ENCODE measurements around the gene VWA8.

VWA8 gene

GRCh38 chr13:41666644-41667043 lies 294.3 kb downstream of the VWA8 start:
- no peak overlapping the region for H3K4me2 ChIP-seq (ENCODE audit: low read length)
- no peaks in the 10 kb centered on the region for H3K27me3 ChIP-seq (ENCODE audit: control insufficient read depth, low read length)
- H3K4me3 ChIP-seq (ENCODE audit: low read length), result no peak overlapping the region
- no peaks in the 10 kb centered on the region for H3K9me3 ChIP-seq (ENCODE audit: control insufficient read depth, insufficient read depth, low read length)
- no peaks in the 10 kb centered on the region for H4K20me1 ChIP-seq (ENCODE audit: control insufficient read depth, insufficient read depth, low read depth, low read length)
- 0 out of 2 replicates have a peak, but pooled peaks cover 3% of the 10 kb centered on the region for H3F3A ChIP-seq (ENCODE audit: control insufficient read depth, insufficient read depth)
- no peaks in the 10 kb centered on the region for H3K79me2 ChIP-seq (ENCODE audit: control insufficient read depth, low read length)
- no peaks in the 10 kb centered on the region for H3K9me2 ChIP-seq (replicated peaks; ENCODE audit: control insufficient read depth, low read length)
- H3K4me1 ChIP-seq (ENCODE audit: control insufficient read depth, low read length), result peaks cover 5% of the 10 kb centered on the region
- H3K27ac ChIP-seq (ENCODE audit: low read depth, low read length), result no peak overlapping the region
- TF ChIP-seq EZH2phosphoT487 (IDR thresholded peaks at IDR 0.05; ENCODE audit: borderline replicate concordance, low read length) (no peak), CTCF (IDR thresholded peaks at IDR 0.05; ENCODE audit: low read depth, low read length, poor library complexity, severe bottlenecking) (no peak)
- no peaks in the 10 kb centered on the region for H3K36me3 ChIP-seq (ENCODE audit: control insufficient read depth, low read length)

DNA sequence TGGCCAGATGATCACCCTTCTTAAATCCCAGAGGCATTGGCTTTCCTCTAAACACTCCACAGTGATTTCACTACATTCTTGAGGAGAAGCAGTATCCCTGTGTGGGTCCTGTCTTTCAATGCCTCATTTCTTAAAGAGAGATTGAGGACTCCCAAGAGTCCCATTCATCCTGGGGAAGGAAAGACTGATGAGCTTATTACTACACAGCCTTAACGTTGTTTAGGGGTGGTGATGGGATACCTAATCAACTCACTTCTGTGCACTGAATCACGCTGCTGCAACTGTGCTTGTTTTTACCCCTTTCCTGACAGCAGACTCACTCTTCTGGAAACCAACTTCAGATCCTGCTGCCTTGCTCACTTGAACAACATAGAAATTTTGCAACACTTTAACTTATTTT lies 300.5 kb downstream of the VWA8 start:
- Histone ChIP-seq H3K9me3 (ENCODE audit: control insufficient read depth, insufficient read depth, low read length) (no peaks in the 10 kb centered on the region), H3K36me3 (ENCODE audit: control insufficient read depth, low read length) (no peaks in the 10 kb centered on the region), H3K4me3 (ENCODE audit: low read length) (no peak overlapping the region), H3K9me2 (replicated peaks; ENCODE audit: control insufficient read depth, low read length) (no peaks in the 10 kb centered on the region), H3K4me2 (ENCODE audit: low read length) (no peak overlapping the region), H3K4me1 (ENCODE audit: control insufficient read depth, low read length) (peaks cover 8% of the 10 kb centered on the region), H3K27ac (ENCODE audit: low read depth, low read length) (no peak overlapping the region), H3K79me2 (ENCODE audit: control insufficient read depth, low read length) (no peaks in the 10 kb centered on the region), H3F3A (ENCODE audit: control insufficient read depth, insufficient read depth) (peaks cover 2% of the 10 kb centered on the region; the same call in 1 of the 2 replicates), H3K27me3 (ENCODE audit: control insufficient read depth, low read length) (no peaks in the 10 kb centered on the region), H4K20me1 (ENCODE audit: control insufficient read depth, insufficient read depth, low read depth, low read length) (no peaks in the 10 kb centered on the region)
- TF ChIP-seq CTCF (IDR thresholded peaks at IDR 0.05; ENCODE audit: low read depth, low read length, poor library complexity, severe bottlenecking) (no peak), EZH2phosphoT487 (IDR thresholded peaks at IDR 0.05; ENCODE audit: borderline replicate concordance, low read length) (no peak)

- H3K9me3 ChIP-seq (ENCODE audit: control insufficient read depth, insufficient read depth, low read length), result peaks cover 3% of the 10 kb centered on the region; the same call in 1 of the 2 replicates
- TF ChIP-seq EZH2phosphoT487 (IDR thresholded peaks at IDR 0.05; ENCODE audit: borderline replicate concordance, low read length) (no peak), CTCF (IDR thresholded peaks at IDR 0.05; ENCODE audit: low read depth, low read length, poor library complexity, severe bottlenecking) (peak; percentile 8)
- no peaks in the 10 kb centered on the region for H3K9me2 ChIP-seq (replicated peaks; ENCODE audit: control insufficient read depth, low read length)
- 0 out of 2 replicates have a peak, but pooled peaks cover 3% of the 10 kb centered on the region for H3K36me3 ChIP-seq (ENCODE audit: control insufficient read depth, low read length)
- H3K79me2 ChIP-seq (ENCODE audit: control insufficient read depth, low read length), result no peaks in the 10 kb centered on the region
- H3K27ac ChIP-seq (ENCODE audit: low read depth, low read length), result no peak overlapping the region
- no peaks in the 10 kb centered on the region for H4K20me1 ChIP-seq (ENCODE audit: control insufficient read depth, insufficient read depth, low read depth, low read length)
- H3K4me2 ChIP-seq (ENCODE audit: low read length), result no peak overlapping the region
- H3K4me1 ChIP-seq (ENCODE audit: control insufficient read depth, low read length), result peaks cover 30% of the 10 kb centered on the region
- H3F3A ChIP-seq (ENCODE audit: control insufficient read depth, insufficient read depth), result peaks cover 17% of the 10 kb centered on the region; the same call in 1 of the 2 replicates
- H3K4me3 ChIP-seq (ENCODE audit: low read length), result no peak overlapping the region
- no peaks in the 10 kb centered on the region for H3K27me3 ChIP-seq (ENCODE audit: control insufficient read depth, low read length)
Measured at GRCh38 chr13:41658057-41658661, 302.8 kb downstream of the VWA8 start.
